ENCODE results near the gene CCNH. TPM values are rescaled to one million over a fixed set of nuclear protein-coding genes. Genes with fewer than 3 reads are reported as not detected.

CCNH gene
- polyA plus RNA-seq, 1 of the 3 experiments (the other 2 are of a cell fraction) = 29.1 TPM

- H3K4me2 ChIP-seq = no peak overlapping the region
- H2AFZ ChIP-seq (ENCODE audit: low read depth) = no peak overlapping the region
- no peak for DNase-seq
- peaks cover 18% of the 10 kb centered on the region for H3F3A ChIP-seq (replicated peaks; ENCODE audit: insufficient read depth)
- H3K9me3 ChIP-seq = no peaks in the 10 kb centered on the region
- H3K79me2 ChIP-seq (ENCODE audit: insufficient read depth) = peaks cover 16% of the 10 kb centered on the region; the same call in 1 of the 2 replicates
- CTCF ChIA-PET = interaction anchor here (0.9 kb wide), 1 partner anchor 15 kb away, joined by 3 read pairs; no protein-coding TSS in a partner anchor
- no peaks in the 10 kb centered on the region for H3K27me3 ChIP-seq (ENCODE audit: insufficient read depth)
- H3K9ac ChIP-seq = no peak overlapping the region
- POLR2A ChIA-PET = no interaction called here
- H3K36me3 ChIP-seq (replicated peaks in 1 of 2; ENCODE audit: control insufficient read depth in 1 of 2, insufficient read depth in 2 of 2, low read length in 1 of 2) = peaks cover 38 to 86% of the 10 kb centered on the region in 2 experiments
- H3K4me3 ChIP-seq (ENCODE audit: low read depth in 2 of 2, low read length in 1 of 2) = no peak overlapping the region
- peaks cover 0 to 7% of the 10 kb centered on the region in 2 experiments; a peak in 2 of 4 replicates for H3K4me1 ChIP-seq (ENCODE audit: control insufficient read depth in 1 of 2, insufficient read depth in 2 of 2, low read depth in 1 of 2, low read length in 1 of 2)
- TF ChIP-seq CHD2 (IDR thresholded peaks at IDR 0.05; ENCODE audit: low read length, partially characterized antibody) (no peak), CTCF (IDR thresholded peaks at IDR 0.05) (no peak), POLR2AphosphoS5 (IDR thresholded peaks at IDR 0.05; ENCODE audit: low read depth, low read length) (no peak), FOXM1 (IDR thresholded peaks at IDR 0.05; ENCODE audit: low read depth) (no peak), YY1 (IDR thresholded peaks at IDR 0.05; ENCODE audit: low read depth) (no peak), RFX5 (IDR thresholded peaks at IDR 0.05; ENCODE audit: low read length) (no peak), REST (IDR thresholded peaks at IDR 0.05; ENCODE audit: low read depth, low read length) (no peak), TAF1 (IDR thresholded peaks at IDR 0.05; ENCODE audit: borderline replicate concordance, low read depth, low read length) (no peak), NFIC (IDR thresholded peaks at IDR 0.05; ENCODE audit: borderline replicate concordance) (no peak), EP300 (IDR thresholded peaks at IDR 0.05; ENCODE audit: borderline replicate concordance in 1 of 2, low read depth in 1 of 2, low read length in 1 of 2) (no peak), FOSL2 (IDR thresholded peaks at IDR 0.05; ENCODE audit: borderline replicate concordance, low read depth) (no peak), USF2 (IDR thresholded peaks at IDR 0.05; ENCODE audit: borderline replicate concordance, low read depth, low read length) (no peak), SIN3A (IDR thresholded peaks at IDR 0.05; ENCODE audit: borderline replicate concordance, low read depth, low read length) (no peak), ZBTB33 (IDR thresholded peaks at IDR 0.05; ENCODE audit: borderline replicate concordance, low read depth) (no peak), NRF1 (IDR thresholded peaks at IDR 0.05; ENCODE audit: low read depth, low read length) (no peak), SMC3 (IDR thresholded peaks at IDR 0.05; ENCODE audit: low read depth, low read length) (no peak), TEAD4 (IDR thresholded peaks at IDR 0.05; ENCODE audit: borderline replicate concordance, insufficient read depth) (no peak), MAX (IDR thresholded peaks at IDR 0.05; ENCODE audit: low read depth) (no peak)
- H3K27ac ChIP-seq (ENCODE audit: low read depth in 2 of 2, low read length in 1 of 2) = peak overlapping the region in 1 of 2 experiments; percentile 39; a peak in 1 of 4 replicates
- no peaks in the 10 kb centered on the region for H4K20me1 ChIP-seq (ENCODE audit: insufficient read depth)
- no peaks in the 10 kb centered on the region for H3K9me2 ChIP-seq
Observed at GRCh38 chr5:87347841-87348240, 64.9 kb downstream of the CCNH start.
